Limb (tissue), 2 donors: ENCODE results near the gene CELF3.
"Not testable (repeated sequence)": the region's sequence is repeated elsewhere in the genome, so short reads cannot be mapped to it uniquely, and the experiment has no call there.

Experiments used
- DNase-seq, 2 donors: peaks; one replicate each; pipeline ENCODE4 v3.0.0-alpha.2; 2016; ENCODE audit errors: extremely low spot score in 2 of 2

The CELF3 gene

DNA sequence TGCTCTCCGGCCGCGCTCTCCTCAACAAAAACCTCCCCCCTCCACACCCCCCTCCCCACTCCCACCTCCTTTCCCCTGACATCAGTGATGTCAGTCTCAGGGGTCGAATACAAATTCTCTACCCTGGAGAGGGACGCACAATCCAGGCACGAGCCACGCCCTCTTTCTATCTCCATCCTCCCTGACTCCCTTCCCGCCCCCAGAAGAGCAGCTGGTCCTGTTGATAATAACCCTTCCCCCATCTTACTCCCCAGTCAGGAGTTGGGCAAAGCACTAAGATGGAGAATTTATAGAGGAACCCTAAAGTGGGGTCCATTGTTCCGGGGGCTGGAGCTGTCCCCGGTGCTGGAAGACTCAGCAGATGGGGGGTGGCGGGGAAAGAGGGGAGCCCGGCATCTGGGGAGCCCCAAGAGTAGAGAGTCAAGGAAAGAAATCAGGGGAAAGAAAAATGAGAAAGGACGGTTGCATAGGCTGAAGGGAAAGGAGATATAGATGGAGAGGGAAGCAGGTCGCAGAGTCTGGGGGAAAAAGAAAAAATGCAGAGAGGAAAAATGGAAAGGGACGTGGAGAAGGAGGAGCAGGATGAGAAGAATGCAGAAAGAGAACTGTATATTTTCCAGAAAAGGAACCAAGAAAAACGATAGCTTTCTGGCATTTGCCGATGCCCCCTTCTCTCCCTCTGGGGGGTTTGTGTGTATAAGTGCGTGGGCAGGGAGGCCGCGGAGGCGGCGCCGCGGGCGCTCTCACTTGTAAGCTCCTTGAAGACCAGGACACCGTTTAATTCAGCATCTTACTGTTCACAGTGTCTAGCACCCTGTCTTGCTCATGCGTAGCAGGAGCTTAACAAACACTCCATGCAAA lies at the start of gene CELF3:
Gene CELF3, minus strand, starts transcription at position 33 of the 861 bp plus-strand sequence. CDS start 783 bp downstream, outside the sequence.
- peak in 1 of 2 donors; percentile 85 for DNase-seq

- DNase-seq: no peak
These were observed 47.4 kb upstream of the CELF3 start for GRCh38 chr1:151763990-151764389.

DNA sequence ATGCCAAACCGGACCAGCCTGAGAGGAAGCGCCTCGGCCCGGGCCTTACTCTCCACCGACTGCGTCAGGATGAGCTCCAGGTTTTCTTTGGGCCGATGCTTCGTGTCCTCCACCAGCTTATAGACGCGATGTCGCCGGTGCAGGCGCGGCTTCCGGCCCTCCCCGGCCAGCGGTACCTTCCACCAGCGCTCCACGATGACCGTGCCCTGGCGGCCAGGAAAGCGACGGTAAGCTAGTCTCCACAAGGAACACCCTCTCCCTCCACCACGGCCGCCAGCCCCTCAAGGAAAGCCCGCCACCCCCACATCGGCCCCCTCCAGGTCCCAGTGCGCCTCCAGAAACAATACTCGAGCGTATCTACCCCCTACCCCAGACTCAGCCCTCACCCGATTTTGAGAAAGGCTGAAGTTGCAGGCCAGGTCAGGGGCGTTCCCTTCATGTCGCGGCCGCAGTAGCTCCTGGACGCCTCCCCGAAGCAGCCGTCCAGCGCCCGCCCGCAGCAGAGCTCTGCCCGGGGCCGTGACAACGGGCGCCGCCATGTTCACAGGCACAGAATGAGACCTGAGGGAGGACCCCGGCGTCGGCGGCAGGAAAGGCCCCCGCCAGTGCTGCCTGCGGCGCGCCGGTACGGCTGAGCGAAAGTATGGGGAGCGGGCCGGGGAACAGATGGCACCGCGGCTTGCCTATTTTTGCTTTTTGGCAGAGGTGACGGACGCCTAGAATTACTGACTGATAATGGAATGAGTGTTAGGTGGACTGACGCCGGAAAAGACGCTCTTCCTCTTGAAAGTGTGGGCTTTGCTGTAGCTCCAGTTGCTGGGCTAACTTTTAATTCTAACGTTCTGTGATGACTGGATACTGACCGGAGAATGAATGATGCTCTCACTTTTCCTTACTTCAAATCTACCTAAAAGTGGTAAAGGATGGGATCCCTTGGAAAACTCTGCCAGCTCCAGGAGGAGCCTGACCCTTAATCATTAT lies 46.6 kb upstream of the CELF3 start, which contains the start of gene MRPL9:
Gene MRPL9, minus strand, starts transcription at position 556 of the 981 bp plus-strand sequence. Its CDS starts 17 bp downstream, at position 539.
- peak; percentile 90 to 92 for DNase-seq

GRCh38 chr1:151760597-151761385 lies 44.2 kb upstream of the CELF3 start:
- DNase-seq: no peak

- DNase-seq: no peak
These were observed 42.6 kb upstream of the CELF3 start for GRCh38 chr1:151759241-151759640.

DNA sequence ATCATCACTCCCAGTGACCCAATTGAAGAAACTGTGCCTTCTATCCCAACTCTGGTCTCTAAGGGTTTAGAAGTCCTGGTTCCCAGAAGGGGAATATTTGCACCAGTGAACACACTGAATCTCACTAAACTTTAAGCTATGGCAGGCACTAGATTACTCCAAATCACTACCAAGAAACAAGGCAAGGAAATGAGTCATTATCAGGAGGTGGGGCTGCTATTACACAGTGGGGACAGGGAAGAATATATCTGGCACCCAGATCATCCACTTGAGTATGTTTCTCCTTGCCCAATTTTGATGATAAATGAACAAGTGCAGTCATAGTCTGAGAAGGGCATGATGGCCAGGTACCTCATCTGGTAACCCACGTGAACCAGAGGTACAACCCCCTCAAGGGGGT lies 39.7 kb upstream of the CELF3 start:
- no peak for DNase-seq

DNA sequence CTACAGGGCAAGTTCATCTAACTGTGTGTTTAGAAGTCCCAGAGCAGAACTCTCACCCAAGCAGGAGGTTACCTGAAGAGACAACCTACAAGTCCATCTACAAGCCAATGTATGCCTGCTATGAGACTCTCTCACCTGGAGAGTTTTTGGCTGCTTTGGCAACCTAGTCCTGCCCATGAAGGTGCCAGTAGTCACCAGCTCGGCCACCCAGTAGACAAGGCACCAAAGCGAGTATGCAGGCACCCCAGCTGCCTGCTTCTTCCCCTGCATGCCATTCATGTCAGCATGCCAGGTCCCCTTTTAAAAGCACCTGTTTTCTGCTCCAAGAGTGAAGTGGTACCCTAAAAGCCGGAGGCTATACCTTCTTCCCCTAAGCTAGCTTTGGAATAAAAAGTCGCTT lies 24.9 kb upstream of the CELF3 start:
- DNase-seq: no peak

DNA sequence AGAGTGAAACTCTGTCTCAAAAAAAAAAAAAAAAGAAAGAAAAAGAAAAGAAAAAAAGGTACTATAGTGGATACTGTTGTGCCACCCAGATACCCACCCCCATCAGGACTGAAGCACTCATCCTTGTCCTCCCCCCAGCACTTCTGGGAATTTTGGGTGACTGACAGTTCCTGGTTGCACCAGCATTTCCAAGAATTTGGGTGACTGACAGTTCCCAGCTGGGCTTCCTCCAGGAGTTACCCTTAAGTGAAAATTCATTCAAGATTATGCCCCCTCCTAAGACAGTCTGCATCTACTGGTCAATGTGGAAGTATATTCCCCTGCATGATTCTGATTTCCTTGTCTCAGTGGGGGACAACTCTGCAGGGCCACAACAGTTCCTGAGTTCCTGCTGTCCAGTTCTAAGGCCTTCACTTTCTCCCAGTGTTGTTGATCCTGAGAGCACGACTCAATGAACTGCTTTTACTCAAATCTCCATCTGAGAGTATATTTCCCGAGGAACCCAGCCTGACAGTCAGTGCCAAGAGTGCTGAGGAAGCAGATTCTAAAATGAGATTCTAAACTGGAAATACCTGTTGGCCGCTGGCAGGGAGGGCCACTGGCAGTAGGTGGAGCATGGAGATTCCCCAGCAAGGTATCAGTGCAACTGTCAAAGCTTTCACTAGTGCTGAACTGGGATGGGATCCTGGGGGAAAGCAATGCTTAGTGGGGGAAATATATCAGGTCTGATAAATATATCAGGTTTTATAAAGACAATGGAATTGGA lies 23.2 kb upstream of the CELF3 start:
- no peak for DNase-seq

DNA sequence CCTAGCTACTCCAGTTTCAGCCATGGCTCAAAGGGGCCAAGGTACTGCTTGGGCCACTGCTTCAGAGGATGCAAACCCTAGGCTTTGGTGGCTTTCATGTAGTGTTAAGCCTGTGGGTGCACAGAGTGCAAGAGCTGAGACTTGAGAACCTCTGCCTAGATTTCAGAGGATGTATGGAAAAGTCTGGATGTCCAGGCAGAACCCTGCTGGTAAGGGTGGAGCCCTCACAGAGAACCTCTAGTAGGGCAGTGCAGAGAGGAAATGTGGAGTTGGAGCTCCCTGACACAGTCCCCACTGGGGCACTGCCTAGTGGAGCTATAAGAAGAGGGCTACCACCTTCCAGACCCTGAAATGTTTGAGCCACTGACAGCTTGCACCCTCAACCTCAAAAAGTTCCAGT lies 20.9 kb upstream of the CELF3 start:
- no peak for DNase-seq

- no peak for DNase-seq
These were observed 20.4 kb upstream of the CELF3 start for GRCh38 chr1:151737026-151737425.

DNA sequence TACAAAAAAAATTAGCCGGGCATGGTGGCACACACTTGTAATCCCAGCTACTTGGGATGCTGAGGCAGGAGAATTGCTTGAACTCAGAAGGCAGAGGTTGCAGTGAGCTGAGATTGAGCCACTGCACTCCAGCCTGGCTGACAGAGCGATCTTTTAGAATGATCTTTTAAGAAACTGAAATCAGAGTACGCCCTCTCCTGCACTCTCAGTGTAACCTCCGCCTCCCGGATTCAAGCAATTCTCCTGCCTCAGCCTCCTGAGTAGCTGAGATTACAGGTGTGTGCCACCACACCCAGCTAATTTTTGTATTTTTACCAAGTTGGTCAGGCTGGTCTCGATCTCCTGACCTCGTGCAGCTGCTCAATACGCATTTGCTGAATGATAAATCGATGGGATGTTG lies 17.4 kb upstream of the CELF3 start:
- DNase-seq: not testable (repeated sequence)

DNA sequence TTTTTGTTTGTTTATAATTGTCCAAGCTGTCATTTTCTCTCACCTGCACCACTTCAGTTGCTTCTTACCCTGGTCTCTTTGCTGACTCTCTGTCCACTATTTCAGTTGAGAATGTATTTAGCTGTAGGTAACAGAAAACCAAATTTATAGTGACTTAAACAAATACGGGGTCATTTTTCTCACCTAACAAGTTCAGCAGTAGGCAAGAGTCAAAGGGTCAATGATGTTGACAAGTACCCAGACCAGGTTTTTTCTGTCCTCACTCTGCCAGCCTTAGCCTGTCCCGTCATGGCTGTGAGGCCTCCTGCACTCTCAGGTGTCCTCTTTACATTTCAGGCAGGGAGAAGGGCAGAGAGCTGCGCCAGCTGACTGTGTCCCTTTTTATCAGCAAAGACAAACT lies 16.5 kb upstream of the CELF3 start:
- DNase-seq: no peak

- DNase-seq: no peak
These were observed 13.3 kb upstream of the CELF3 start for GRCh38 chr1:151729966-151730291.

DNA sequence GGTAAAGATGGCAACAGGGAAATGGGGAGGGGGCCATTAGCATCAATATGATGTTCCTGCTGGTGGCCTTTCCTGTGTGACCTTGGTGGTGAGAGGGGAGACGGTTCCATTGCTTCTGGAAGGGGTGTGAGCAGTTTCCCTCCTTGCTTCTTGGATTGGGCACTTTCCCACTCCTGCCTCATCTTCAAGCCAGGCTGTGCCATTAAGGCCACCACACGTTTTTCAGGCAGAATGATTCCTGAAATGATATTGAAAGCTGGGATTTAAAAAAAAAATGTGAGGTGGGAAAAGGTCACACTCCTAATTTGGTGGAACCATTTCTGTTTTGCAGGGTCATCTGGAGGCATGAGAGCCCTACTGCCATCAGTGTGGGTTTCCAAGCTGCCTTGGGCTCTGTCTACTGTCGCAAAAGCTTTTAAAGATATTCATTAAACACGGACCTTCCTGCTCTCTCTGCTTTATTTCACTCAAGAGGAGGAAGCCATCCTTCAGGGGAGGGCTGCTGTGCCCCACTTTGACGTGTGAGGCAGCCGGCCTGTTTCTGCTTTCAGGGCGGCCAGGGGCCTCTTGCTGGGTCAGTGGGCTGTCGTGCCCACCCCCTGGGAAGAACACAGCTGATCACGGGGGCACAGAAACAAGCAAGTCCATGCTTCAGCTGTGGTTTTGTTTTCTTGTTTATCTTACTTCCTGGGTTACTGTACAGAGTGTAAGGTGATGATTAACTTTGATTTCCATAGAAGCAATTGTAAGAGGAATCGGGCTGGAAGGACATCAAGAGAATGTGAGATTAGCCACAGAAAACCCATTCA lies 12.8 kb upstream of the CELF3 start:
- no peak for DNase-seq

- DNase-seq: peak in 1 of 2 donors; percentile 46
These were observed 11.8 kb upstream of the CELF3 start for GRCh38 chr1:151728151-151729054.

DNA sequence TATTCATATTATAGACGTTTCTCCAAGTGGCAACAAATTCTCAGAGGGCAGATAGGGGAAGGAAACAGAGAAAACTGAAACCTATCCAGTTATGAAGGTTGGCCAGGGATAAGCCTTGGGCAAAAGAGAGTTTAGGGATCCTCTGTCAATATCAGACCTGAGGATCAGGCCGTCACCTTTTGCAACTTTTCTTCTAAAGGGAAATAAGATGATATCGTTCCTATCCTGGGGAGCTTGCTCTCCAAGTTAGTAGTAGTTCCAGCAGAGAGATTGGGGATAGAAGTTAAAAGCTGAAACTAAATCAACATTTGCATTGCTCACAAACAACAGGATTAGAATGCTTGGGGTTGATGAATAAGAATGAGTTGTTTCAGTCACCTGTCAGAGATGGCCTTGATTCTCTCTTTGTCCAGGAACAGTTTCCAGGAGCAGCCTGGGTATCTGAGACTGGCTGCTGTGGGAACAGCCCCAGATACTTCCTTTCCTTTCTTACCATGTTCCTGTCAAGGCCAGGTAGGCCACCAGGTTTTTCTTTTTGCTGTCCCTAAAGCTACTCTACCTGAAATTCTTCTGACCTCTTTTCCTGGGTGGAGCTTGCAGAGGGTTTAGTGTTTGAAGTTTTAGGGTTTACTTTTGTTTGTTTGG lies 7.2 kb upstream of the CELF3 start:
- DNase-seq: no peak

- no peak for DNase-seq
These were observed 5.3 kb upstream of the CELF3 start for GRCh38 chr1:151721788-151722510.
